NCI-H526 (cell line): ENCODE results near the gene MYH8.

Source experiments
- DNase-seq, 2 experiments: peaks; one replicate each; lab custom pipeline; 2025; lab: John Stamatoyannopoulos, UW

The MYH8 gene

DNA sequence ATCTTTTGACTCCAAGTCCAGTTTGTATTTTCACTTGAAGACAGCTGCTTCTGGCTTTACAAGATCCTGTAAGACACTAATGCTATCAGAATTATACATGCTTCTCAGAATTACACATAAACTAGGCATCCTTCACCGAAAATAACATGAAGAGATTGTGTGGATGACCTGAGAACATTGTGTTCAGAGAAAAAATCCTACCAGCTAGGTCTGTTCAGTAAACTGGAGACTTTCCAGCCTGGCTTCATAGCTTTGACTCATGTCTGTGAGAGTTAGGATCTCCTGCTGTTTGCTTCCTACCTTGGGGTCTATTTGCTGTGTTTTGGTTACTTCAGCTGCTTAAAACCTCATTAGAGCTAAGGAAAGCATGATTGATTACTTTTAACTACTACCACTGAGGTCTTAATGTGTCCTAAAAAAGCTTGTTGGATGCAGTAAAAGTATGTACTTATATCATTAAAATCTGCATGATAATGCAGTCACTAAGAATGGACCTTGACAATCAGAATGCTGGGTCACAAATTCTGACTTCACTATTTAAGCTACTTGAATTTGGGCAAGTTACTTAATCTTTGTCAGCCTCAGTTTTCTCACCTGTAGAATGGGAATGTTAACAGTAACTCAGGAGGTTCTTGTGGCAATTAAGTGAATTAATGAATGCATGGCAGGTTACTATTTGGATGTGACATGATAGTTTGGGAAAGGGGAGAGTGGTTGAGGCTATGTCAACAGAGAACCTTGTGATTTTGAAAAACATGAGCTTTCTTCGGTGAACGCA is 40.9 kb downstream of the MYH8 start:
- DNase-seq = no peak

DNA sequence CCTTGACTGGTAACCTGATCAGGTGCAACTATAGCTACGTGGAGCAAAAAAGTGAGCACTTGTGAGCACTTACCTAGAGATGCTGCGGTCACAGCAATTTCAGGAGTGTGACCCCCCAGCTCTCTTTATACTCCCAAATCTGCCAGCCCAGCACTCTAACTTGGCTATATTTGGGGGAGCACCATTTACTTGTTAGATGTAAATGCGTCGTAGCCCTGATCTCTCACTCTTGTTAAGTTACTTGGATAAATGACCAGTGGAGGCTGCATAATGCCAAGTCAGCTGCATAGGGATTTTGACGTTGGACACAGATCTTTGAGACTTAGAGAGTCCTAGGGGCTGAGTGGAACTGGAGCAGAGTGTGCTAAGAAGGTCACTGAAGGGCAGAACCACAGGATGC is 48.8 kb downstream of the MYH8 start, which contains the start of gene MYH13:
Gene MYH13, minus strand, starts transcription at position 101 of the 400 bp plus-strand sequence. CDS start 8,476 bp downstream, outside the sequence.
- DNase-seq = no peak

DNA sequence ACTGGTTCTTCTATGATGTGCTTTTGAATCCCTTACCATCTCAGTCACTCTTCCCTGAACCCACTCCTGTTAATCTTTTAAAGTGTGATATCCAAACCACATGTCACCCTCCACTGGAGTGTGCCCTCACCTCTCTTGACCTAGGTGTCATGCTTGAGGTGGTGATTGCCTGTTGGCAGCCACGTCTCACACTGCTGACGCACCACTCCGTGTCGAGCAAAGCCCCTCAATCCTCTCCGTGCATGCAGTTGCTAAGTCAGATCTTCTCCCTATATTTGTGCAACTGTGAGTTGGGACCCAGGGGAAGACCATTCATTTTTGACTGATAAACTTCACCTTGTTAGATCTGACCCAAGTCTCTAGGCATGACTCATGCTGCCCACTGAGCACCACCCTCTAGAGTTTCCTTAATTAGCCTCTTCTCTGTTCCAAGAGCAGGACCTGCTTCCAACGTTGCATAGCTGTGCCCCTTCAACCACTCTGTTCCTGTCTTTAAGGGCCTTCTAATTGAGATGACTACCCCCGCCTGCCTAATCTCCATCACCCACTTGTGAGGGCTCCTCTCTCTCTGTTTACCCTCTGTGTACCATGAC is 51.6 kb downstream of the MYH8 start:
- no peak for DNase-seq

DNA sequence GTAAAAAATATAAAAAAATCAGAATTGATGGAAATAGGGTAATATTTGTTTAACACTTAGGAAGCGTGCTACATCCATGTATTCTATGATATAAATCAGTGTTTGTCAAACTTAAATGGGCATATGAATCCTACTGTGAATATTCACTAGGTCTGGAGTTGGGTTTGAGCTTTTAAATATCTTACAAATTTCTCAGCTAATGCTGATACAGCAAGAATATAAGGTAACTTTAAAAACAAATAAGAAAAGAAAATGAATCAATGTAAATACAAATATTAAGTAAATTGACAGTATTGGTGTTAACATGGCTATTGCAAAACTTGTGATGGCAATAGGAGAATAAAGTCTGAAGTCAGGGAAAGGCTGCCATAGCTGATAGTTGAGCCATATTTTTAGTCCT is 52.5 kb downstream of the MYH8 start:
- no peak for DNase-seq

DNA sequence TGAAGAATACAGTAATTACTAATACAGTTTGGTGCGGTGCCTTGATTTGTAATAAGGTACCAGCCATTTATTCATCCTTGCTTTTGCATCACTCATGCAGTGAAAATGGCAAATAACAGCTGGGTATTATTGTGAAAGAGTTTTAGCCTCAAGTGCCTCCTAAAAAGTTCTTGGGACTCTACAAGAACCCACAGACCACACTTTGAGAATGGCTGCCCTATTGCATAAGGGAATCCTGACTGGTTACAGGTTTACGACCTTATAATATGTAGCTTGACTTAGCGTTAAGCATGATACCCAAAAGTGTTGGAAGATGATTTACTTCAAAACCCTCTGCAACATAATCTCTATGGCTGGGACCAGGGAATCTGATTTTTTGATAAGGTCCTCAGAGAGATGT is 53.2 kb downstream of the MYH8 start:
- DNase-seq = no peak

DNA sequence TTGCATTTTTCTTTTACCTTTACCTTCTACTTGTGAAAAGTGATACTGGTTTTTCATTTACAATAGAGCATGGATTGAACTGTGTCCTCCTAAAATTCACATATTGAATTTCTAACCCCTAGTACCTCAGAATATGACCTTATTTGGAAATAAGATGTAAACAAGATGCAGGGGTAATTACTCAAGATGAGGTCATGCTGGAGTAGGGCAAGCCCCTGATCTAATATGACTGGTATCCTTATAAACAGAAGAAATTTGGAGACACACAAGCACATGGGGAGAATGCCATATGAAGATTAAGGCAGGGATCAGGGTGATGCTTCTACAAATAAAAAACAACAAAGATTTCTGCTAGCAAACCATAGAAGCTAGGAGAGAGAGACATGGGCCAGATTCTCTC is 61.2 kb downstream of the MYH8 start:
- no peak for DNase-seq

DNA sequence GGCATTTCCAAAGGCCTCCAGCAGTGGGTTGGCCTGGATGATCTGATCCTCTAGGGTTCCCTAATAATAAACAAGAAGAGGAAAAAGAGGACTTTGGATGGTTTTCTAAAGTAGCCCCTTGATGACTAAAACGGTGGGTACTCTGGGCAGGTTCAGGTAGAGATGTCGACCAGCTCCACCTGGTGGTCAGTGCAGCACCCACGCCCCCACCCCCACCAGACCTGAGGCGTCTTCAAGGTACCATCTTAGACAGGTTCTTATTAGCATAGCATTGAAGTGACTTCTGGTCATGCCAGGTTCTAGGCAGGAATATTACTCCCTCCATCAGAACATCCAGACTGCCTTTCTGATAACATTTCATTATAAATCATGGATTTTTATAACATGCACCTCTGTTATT is 64.0 kb downstream of the MYH8 start:
- peak in 1 of 2 experiments; percentile 23 for DNase-seq

DNA sequence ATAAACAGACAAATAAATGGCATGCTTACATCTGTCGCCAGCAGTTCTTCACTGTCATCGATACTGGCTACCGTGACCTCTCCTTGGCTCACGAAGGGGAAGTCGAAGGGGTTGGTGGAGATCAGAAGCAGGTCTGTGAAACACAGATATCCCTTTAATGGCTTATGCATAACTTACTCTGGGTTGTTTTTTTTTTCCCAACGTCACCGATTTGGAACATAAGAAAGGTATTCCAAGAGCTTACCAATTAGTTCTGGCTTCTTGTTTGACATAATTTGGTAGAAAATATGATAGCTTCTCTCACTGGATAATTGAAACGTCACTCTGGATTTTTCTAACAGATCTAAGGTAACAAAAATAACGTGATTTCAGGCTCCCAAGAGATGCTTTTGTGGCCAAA is 67.1 kb downstream of the MYH8 start:
- DNase-seq = no peak

DNA sequence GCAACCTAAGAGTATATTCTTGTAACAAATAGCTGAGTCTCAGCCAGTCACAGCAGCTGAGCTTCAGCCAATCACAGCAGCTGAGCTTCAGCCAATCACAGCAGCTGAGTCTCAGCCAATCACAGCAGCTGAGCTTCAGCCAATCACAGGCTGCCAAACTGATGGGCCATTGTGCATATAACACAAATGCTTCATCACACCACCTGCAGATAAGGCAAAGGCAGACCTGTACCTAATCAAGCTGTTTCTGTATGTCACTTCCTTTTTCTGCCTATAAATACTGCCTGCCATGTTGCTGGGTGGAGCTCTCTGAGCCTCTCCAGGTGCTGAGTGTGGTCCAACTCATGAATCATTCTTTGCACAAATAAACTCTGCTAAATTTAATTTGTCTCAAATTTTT is 68.9 kb downstream of the MYH8 start:
- no peak for DNase-seq

DNA sequence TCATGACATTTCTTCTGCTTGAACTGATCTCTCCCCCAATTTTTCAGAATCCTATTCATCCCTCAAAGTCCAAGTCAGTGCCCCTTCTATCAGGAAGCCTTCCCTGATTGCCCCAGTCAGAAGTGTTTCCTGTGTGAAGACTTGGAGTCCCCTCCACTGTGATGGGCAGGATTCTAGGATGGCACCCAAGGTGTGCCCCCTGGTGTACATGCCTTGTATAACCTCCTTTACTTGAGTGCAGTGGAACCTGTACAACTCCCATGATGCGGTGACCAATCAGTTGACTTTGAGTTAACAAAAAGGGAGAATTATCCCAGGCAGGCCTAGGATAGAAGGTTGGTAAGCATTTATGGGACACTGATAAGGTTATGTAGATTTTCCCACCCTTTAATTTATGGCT is 72.3 kb downstream of the MYH8 start:
- peak in 1 of 2 experiments; percentile 11 for DNase-seq

DNA sequence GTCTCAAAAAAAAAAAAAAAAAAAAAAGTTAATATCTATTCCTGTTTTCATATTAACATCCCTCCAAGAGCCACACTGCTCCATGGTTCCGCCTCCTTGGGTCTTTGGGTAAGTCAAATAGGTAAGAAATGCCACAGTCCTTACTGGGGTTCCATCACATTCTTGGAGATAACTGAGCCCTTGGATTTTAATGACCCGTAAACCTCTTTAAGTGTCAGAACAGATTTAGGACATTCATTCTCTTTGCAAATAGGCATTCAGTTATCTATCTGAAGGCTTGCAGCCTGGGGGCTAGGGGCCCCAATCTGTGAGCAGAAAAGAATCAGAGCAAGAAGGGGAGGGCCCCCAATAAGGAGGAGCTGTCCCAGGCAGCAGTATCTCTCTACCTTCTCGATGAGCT is 76.9 kb downstream of the MYH8 start:
- DNase-seq = no peak
